HG03064 (cell line): ENCODE results near the gene GPR137C.

Experiments used
- ATAC-seq: cut with Tn5 transposase; IDR thresholded peaks from one replicate; pipeline ENCODE4 v1.9.1; 2021; ENCODE audit warnings: low read depth; ENCODE audit not compliant: unreplicated experiment

The GPR137C gene

DNA sequence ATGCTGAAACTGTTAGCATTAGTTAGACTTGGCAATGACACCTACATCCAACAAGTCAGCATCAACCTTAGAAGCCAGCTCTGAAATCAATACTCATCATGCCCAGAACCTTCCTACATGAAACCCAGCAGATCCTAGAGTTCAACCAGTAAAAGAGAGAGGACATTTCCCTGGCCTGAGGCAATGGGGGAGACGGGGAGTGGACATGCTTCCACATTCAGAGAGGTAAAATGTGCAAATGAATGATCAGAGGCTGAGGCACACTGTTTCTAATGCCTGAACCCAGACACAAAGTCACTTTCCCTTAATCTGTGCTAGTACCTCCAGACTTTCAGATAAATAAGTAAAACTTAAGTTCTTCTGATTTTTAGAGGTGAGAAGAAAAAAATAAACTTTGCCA, 108.2 kb downstream of the GPR137C start:
- ATAC-seq: no peak

DNA sequence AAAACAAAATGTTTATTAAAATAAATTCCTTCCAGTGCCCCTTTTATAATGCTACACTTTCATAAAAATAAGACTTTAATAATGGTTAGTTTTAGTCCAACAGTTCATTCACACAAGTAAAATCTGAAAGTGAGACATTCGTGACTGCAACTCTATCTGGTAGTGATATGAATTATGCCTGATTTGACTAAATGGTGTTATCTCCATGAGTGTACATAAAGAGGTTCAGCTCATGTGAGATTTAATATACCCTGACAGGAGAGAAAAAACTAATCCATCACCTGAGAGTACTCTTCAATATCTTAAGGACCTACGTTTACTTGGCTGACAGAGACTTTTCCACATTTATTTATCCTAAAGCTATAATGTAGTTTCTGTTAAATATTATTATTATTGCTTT, 108.7 kb downstream of the GPR137C start:
- no peak for ATAC-seq

- ATAC-seq: no peak
These were observed 111.2 kb downstream of the GPR137C start for GRCh38 chr14:52663850-52664249.

- ATAC-seq: no peak
These were observed 126.0 kb downstream of the GPR137C start for GRCh38 chr14:52678591-52678990.

DNA sequence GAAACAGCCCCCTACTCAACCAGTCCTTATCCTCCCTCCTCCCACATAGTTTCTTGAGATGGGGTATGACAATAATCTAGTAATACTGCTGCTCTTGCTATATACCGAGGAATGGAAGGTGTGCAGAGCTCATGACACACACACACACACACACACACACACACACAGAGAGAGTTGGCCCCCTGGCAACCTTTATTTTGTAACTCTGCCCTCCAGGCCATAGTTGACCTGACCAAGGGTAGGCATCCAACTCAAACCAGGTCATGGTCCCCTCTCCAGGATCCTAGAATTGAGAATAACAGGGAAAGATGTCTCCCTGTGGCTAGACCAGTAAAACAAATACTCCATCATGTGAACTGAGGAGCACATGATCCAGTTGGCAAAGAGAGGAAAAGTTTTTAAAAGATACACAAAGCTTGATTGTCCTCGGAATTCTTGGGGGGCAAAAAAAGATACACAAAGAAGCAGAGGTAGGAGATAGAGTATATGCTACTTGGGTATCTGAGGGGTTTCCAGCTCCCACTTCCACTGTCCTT, 131.4 kb downstream of the GPR137C start:
- no peak for ATAC-seq

GRCh38 chr14:52686176-52686575, 133.5 kb downstream of the GPR137C start:
- no peak for ATAC-seq
